HG02884 (cell line): ENCODE measurements around the gene ARHGAP10.
"Not testable (repeated sequence)": the region's sequence is repeated elsewhere in the genome, so short reads cannot be mapped to it uniquely, and the experiment has no call there.

Experiments used
- ATAC-seq: cut with Tn5 transposase; IDR thresholded peaks from one replicate; pipeline ENCODE4 v1.9.1; 2021; ENCODE audit warnings: mild to moderate bottlenecking, moderate library complexity; ENCODE audit not compliant: unreplicated experiment

ARHGAP10 gene

GRCh38 chr4:147980586-147980985, 248.7 kb downstream of the ARHGAP10 start:
- no peak for ATAC-seq

- ATAC-seq, result peak; percentile 95
Observed at GRCh38 chr4:147981305-147981704, 249.4 kb downstream of the ARHGAP10 start.

DNA sequence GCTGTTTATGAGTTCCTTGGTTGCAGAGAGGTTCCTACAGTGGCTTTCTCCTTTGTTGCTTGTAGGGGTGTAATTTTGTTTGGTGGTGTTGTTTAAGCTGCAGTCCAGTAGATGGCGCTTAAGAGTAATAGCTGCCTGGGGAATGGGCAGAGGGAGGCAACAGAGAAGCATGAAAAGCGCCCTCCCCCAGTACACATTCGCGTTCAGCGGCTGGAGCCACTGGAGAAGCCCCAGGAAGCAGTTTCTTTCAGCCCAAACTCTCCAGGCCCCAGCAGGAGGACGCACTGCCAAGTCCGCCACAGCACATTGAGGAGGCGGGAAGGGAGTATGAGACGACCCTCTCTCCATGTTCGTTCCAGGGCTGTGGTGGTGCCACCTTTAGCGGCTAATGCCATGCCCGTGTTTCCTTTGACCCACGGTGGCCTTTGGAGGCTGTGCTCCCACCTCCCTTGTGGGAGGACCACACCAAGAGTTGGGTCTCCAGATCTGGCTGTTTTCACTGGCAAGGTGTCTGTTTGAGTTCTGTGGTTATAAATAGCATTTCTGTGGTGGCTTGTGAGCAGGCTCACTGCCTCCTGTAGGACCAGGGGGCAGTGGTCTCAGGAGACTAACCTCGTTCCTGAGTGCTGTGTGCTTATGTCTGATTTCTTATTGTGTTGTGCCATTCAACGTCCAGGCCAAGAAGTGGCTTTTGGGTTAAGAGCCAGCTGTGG, 252.3 kb downstream of the ARHGAP10 start:
- ATAC-seq, result no peak

DNA sequence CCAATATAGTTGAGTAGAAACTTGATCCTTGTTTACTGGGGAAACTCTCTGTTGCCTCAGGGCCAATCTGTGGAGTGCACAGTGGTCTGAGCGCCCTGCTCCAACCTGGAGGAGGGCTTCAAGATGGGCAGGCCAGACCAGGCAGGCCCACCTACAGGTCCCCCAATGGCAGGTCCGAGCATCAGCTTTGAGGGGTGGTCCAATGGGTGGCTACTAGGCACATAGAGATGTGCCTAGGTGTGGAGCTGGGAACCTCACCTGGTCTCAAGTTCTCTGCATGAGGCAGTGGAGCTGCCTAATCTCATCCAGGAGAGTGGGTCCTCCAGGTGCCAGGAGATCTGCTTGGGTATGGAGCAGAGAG, 252.9 kb downstream of the ARHGAP10 start:
- no peak for ATAC-seq

GRCh38 chr4:147985376-147985775, 253.5 kb downstream of the ARHGAP10 start:
- ATAC-seq, result no peak

- no peak for ATAC-seq
Observed at GRCh38 chr4:147987252-147987651, 255.4 kb downstream of the ARHGAP10 start.

DNA sequence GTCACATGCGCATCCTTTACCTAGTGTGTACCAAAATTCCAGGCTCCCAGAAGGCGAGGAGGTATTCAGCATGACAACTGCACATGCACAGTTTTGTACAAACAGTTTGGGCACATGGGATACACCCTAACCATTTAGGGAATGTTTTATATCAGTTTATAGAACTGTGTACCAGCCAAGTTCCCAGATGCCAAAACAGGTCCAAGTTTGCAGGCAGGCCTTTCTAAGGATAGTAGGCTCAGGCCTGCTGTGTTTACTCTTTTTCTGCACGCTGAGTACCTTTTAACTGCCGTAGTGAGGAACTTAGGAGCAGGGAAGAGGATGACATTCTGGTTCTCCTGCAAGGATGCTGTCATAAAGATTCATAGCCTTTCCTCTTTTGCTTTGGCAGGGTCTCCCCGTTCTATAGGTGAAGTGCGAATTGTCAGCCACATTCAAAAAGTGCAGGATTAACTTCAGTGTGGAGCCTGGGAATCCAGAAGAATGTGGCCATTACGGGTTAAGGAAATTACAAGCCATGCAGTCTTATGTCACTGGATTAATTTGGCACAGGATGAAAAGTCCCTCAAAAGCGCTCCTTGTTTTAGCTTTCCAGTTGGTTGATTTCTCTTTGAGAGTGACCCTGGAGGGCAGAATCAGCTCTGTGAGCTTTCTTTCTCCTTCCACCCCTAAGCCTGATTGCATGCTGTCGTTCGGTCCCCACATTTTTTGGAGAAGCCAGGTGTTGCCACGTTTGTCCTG, 259.8 kb downstream of the ARHGAP10 start:
- no peak for ATAC-seq

DNA sequence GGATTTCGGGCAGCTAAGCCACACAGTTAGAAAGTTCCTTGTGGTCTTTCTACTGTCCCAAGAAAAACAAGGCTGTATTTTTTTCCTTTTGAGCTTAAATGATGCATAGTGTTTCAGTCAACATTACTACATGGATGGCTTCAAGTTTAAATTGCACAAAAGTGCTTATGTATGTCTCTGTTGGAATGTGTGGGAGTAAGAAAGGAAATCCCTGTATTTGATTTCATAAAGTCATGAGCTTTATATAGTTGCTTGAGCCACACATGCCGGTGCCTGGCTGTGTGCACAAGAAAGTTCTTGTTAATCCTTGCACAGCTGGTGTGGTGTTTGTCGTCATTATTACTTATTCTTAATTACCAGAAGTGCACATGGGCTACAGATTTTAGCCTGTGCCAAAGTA, 262.2 kb downstream of the ARHGAP10 start:
- no peak for ATAC-seq

DNA sequence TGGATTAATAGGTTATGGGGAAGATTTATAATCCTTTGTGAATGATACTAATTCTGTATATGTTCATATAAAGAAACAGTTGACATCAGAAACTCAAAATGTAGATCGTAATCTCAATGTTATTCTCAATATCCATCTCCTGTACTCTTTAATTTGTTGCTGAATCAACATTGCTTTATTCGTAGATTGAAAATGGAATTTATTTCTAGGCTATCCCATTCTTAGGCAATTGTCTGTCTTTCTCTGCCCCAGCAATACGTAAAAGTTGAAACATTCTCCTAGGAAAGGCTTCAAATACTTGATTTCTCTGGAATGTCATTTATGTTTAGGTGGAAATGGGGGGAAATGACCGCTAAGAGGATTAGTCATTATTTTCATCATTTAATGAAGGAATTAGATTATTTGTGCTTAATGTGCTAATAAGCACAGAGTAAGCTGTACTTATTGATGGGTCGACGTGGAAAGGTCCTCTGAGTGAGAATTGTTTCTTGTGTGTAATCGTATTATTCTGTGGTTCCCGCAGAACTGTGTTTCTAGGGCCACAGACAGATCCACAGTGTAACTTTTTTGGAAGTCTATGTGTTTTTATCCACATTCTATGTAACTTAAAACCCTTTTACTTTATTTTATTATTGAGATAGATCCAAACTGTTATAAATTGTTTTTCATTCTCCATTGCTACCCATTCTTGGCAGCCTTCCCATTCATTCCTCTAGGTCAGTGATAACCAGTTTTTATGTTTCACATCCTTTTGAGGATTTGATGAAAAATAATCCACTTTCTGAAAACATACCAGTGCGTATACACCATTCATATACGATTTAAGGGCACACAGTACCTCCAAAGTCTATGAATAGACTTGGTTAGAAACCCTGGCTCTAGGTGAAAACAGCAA, 262.9 kb downstream of the ARHGAP10 start:
- ATAC-seq, result no peak

GRCh38 chr4:147996859-147997258, 265.0 kb downstream of the ARHGAP10 start:
- no peak for ATAC-seq

- ATAC-seq, result not testable (repeated sequence)
Observed at GRCh38 chr4:148000038-148000437, 268.1 kb downstream of the ARHGAP10 start.

DNA sequence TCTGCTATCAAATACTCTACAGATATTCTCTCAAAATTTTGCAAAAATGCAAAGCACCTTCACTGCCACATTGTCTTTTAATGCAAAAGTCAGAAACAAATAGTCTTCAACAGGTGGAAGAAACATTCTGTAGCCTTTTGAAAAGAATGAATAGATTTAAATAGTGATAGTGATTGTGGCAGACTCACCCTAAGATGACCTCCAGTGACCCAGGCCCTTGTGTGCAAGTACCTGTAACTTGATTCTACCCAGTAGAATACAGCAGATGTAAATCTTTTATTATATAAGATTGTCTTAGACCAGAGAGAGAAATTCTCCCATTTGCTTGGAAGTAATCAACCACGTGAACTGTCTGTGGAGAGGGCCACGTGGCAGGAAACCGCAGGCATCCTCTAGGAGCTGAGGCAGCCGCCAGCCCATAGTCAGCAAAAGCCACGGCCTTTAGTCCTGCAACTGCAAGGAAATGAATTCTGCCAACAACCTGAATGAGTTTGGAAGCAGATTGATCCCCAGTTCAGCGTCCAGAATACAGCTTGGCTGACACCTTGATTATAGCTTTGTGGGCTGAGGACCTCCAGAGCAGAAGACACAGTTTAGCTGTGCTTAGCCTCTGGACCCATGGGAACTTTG, 272.5 kb downstream of the ARHGAP10 start:
- no peak for ATAC-seq

DNA sequence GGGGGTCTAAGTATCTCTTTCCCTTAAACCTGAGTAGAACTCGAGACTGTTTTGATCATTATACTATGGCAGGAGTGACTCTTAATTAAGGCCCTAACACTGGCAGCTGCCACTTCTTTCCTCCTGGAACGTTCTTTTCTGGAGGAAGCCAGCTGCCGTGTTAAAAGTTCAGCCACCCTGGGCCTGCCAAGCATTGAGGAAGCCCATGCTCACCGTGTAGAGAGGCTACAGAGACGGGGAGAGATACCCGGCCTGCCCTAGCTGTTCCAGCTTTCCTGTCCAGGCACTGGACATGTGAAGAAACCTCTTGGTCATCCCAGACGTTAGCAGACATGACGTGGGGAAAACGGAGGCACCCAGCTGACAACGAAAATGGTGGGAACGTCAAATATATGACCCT, 274.1 kb downstream of the ARHGAP10 start:
- no peak for ATAC-seq

GRCh38 chr4:148007314-148007760, 275.4 kb downstream of the ARHGAP10 start:
- no peak for ATAC-seq

- ATAC-seq, result no peak
Observed at GRCh38 chr4:148007792-148008191, 275.9 kb downstream of the ARHGAP10 start.

DNA sequence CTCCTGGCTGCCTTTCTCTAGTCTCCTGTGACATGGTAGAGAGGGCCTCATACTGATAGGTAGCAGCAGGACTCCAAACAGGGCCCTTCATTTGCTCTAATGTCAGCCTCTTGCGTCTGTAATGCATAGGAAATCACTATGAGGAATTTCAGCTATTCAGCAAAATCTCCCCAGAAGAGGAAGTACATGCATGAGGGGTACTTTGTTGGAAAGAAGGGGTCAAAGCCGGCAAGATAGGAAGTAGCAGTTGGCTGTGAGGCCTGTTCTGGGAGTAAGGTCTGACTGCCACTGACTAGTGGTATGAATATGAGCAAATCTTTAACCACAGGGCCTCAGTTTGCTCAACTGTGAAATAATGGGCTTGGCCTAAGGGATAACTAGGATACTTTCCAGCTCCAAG, 283.2 kb downstream of the ARHGAP10 start:
- peak; percentile 50 for ATAC-seq

DNA sequence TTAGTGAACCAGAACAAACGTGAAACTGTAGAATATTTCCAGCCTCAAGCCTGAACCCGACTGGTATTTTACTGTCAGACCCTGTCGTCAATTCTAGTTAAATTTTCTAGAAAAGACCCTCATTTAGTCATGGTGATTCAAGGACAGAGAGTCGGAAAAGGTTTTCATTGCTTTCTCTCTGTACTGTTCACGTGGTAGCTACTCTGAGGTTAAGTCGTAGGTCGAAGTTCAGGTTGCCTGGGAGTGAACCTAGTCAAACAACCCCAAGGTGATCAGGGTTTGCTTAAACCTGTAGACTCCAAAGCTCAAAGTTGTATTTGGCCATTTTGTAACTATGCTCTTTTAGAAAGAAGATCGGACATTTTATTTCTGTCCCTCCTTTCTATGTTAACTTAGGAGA, 283.6 kb downstream of the ARHGAP10 start:
- ATAC-seq, result no peak

GRCh38 chr4:148016063-148016637, 284.3 kb downstream of the ARHGAP10 start:
- ATAC-seq, result no peak

DNA sequence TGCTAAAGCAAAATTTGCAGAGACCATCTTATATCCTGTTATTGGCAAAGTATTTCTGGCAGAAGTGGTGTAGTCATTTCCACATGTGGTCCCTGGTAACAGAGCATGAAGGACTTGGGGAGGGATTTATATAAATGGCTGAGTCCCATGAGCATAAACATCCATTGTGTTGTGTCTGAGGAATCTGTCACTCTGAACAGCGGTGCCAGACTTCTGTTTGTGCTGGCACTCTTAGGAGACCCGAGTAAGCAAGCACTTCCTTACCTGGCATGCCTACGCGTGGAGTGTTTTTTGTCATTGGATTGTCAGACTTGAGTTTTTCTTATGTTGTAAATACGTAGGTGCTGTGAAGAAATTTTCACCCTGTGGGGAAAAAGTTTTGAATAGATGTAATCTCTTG, 285.9 kb downstream of the ARHGAP10 start:
- ATAC-seq, result no peak

DNA sequence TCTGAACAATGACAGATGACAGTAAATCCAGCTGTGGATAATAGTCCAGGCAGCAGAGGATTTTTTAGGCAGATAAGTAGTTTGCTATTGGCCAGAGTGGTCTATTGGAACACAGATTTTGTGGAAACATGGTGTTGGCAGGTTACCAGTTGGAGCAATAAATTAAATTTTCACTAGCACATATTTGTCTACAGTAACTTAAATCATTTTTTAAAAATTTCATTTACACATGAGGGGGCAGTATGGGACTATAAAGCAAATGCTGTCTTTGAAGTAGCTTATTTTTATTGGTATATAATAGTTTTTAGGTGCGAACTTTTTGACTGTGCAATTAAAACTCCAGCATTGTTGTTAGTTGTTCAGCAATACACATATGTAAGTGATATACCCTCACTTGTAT, 289.8 kb downstream of the ARHGAP10 start:
- ATAC-seq, result no peak

GRCh38 chr4:148022975-148023374, 291.1 kb downstream of the ARHGAP10 start:
- ATAC-seq, result no peak
